Lung (tissue), 12 donors: ENCODE measurements around the gene POU2AF3. TPM values are rescaled to one million over a fixed set of nuclear protein-coding genes. Genes with fewer than 3 reads are reported as not detected.

Experiments
- ATAC-seq: fragments of 200-7000 bp; cut with Tn5 transposase; one replicate; pipeline ENCODE4 v1.9.1; 2020; ENCODE audit warnings: moderate number of reproducible peaks; ENCODE audit not compliant: insufficient read depth, low FRiP score
- DNase-seq, 3 donors: peaks; one replicate each; pipeline ENCODE4 v3.0.0-alpha.2; 2013 to 2017
- H3K27ac ChIP-seq, 2 donors: one replicate each; pipeline ENCODE4 v1.5.1; 2013; ENCODE audit warnings: mild to moderate bottlenecking in 2 of 2, moderate library complexity in 2 of 2, control low read depth in 1 of 2, inconsistent platforms in 1 of 2, low read depth in 1 of 2, low read length in 1 of 2
- H3K27me3 ChIP-seq, 3 donors: one replicate each; pipeline ENCODE4 v1.5.1; 2013; ENCODE audit warnings: low read length in 2 of 3; ENCODE audit not compliant: control insufficient read depth in 3 of 3, insufficient read depth in 3 of 3
- H3K36me3 ChIP-seq, 4 donors: one replicate each; pipeline ENCODE4 v1.5.1; 2013; ENCODE audit warnings: low read length in 4 of 4, mild to moderate bottlenecking in 1 of 4, moderate library complexity in 1 of 4; ENCODE audit not compliant: control insufficient read depth in 4 of 4, insufficient read depth in 4 of 4
- H3K4me1 ChIP-seq, 5 donors: one replicate each; pipeline ENCODE4 v1.5.1; 2013; ENCODE audit warnings: low read length in 5 of 5, mild to moderate bottlenecking in 2 of 5, moderate library complexity in 1 of 5; ENCODE audit not compliant: control insufficient read depth in 5 of 5, insufficient read depth in 5 of 5
- H3K4me3 ChIP-seq: one replicate; pipeline ENCODE4 v1.5.1; 2013; ENCODE audit warnings: mild to moderate bottlenecking, control low read depth, moderate library complexity
- H3K9ac ChIP-seq, 2 donors: one replicate each; pipeline ENCODE4 v1.5.1; 2013; ENCODE audit warnings: low read length in 2 of 2, control low read depth in 1 of 2; ENCODE audit not compliant: insufficient read depth in 1 of 2
- H3K9me3 ChIP-seq, 4 donors: one replicate each; pipeline ENCODE4 v1.5.1; 2013; ENCODE audit warnings: low read length in 3 of 4, mild to moderate bottlenecking in 1 of 4, moderate library complexity in 1 of 4; ENCODE audit not compliant: control insufficient read depth in 4 of 4, insufficient read depth in 3 of 4
- WGBS, 2 donors: extraction: QIAGEN DNeasy Blood & Tissue Kit; methylation state at CpG; one replicate each; pipeline ENCODE4 v1.1.7; 2013; 5-methylcytosine and 5-hydroxymethylcytosine counted together
- polyA plus RNA-seq, 2 donors: library from polyadenylated mRNA; stranded (reverse); fragments of 200-250 nt; gene quantifications; one replicate each; pipeline ENCODE4 v1.2.1, GENCODE V29; 2013
- total RNA-seq, 2 donors: library from RNA; depleted of rRNA in 1 of 2; stranded (reverse); fragments of >200 nt in 1 of 2; gene quantifications; one replicate each; pipeline ENCODE4 v1.2.1, GENCODE V29; 2014 to 2021
- TF ChIP-seq, protein P1 (sequence below): IDR thresholded peaks from 2 replicates; pipeline ENCODE4 v1.5.1; 2012; ENCODE audit warnings: mild to moderate bottlenecking; ENCODE audit errors: control extremely low read depth, extremely low read depth
- donor health status: control.
- donor health status: control.
- donor health status: Bipolar disorder and iron deficiency.
- donor health status: healthy.
- donor health status: DM: yes; HTN: yes; CAD: no.

The POU2AF3 gene
- total and polyA plus RNA-seq, 4 donors = 1.5 to 5.4 (median 3.1) TPM

DNA sequence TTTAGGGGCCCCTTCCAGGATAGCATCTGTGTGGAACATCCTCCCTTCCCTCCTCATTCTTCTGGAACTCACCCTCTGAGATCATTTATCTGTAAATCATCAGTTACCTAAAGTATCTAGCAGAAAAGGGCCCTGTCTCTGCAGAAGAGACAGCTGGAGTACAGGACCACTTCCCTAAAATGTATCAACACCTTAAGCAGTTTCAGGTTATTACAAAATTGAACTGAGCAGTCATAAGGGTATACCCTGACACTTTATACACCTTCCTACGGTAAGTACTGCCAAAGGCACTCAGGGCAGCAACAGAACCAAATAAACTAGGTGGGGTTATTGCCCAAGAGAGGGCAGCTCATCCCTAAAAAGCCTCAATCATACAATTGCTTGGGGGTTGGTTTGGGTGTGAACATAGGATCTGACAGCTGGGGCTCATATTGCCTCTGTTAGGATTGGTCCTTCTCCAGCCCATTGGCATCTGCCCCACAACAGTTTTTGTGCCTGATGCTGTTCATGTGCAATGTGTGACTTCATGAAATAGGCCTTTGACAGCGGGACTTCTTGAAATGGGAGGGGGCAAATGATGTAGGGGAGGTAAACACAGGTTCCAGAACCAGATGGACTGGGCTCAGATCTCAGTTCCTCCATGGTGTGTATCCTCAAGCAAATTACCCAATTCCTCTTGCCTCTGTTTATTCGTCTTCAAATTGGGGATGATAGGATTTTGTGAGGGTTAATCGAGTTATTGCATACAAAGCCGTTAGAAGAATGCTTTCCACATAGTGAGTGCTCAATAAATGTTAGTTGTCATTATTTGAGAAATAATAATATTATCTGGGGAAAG is 2.9 kb downstream of the POU2AF3 start:
- 69 to 89% methylated on average over 5 of the region's 5 CpGs for WGBS, 2 donors
- TF ChIP-seq, protein P1, sequence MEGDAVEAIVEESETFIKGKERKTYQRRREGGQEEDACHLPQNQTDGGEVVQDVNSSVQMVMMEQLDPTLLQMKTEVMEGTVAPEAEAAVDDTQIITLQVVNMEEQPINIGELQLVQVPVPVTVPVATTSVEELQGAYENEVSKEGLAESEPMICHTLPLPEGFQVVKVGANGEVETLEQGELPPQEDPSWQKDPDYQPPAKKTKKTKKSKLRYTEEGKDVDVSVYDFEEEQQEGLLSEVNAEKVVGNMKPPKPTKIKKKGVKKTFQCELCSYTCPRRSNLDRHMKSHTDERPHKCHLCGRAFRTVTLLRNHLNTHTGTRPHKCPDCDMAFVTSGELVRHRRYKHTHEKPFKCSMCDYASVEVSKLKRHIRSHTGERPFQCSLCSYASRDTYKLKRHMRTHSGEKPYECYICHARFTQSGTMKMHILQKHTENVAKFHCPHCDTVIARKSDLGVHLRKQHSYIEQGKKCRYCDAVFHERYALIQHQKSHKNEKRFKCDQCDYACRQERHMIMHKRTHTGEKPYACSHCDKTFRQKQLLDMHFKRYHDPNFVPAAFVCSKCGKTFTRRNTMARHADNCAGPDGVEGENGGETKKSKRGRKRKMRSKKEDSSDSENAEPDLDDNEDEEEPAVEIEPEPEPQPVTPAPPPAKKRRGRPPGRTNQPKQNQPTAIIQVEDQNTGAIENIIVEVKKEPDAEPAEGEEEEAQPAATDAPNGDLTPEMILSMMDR = no peak
- H3K4me3 ChIP-seq = no peak overlapping the region
- ATAC-seq (no peak), DNase-seq (no peak)
- H3K36me3 ChIP-seq = no peaks in the 10 kb centered on the region
- no peak overlapping the region for H3K9ac ChIP-seq
- peak overlapping the region in 1 of 2 donors; percentile 44 for H3K27ac ChIP-seq
- peaks cover 0 to 40% (median 14%) of the 10 kb centered on the region in 5 donors for H3K4me1 ChIP-seq
- no peaks in the 10 kb centered on the region for H3K9me3 ChIP-seq
- H3K27me3 ChIP-seq = peaks cover 0 to 3% (median 0%) of the 10 kb centered on the region in 3 donors

DNA sequence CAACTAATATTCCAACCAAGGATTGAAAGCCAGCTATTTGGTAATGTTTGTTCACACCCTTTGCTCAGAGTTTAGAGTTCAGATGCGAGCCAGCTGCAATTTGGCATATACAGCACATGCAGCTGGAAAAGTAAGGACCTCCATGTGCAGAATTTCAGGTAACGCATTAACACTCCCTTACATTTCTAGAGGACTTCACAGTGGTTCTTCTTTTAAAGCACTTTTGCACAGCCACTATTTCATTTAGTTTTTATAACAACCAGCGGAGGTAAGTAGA is 3.4 kb downstream of the POU2AF3 start:
- H3K36me3 ChIP-seq = no peaks in the 10 kb centered on the region
- H3K9ac ChIP-seq = no peak overlapping the region
- no peak overlapping the region for H3K27ac ChIP-seq
- DNase-seq (peak in 2 of 3 donors; percentile 60 to 61), ATAC-seq (no peak)
- H3K4me1 ChIP-seq = peaks cover 0 to 40% (median 14%) of the 10 kb centered on the region in 5 donors
- H3K9me3 ChIP-seq = no peaks in the 10 kb centered on the region
- TF ChIP-seq, protein P1 = no peak
- 68 to 82% methylated on average over 3 of the region's 3 CpGs for WGBS, 2 donors
- H3K27me3 ChIP-seq = peaks cover 0 to 3% (median 0%) of the 10 kb centered on the region in 3 donors
- no peak overlapping the region for H3K4me3 ChIP-seq

DNA sequence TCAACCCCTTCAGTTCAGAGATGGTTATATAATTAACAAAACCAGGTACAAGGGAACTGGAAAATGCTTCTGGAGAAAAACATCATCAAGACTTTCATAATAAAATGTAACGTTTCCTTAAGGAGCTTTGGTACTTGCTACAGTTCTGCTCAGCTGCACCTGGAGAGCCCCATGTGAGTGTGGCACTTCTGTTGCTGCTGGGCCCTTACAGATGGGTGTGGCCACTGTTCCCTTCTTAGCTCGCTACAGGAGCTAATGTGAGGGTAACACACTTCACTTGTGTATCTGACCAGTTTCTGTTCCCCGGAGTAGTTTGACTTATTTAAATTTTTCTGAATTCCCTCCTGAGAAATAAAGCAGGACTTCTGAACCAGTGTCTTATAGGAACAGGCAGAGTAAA is 4.0 kb downstream of the POU2AF3 start:
- TF ChIP-seq, protein P1 = no peak
- Histone ChIP-seq H3K9me3 (no peaks in the 10 kb centered on the region), H3K27ac (peak overlapping the region in 1 of 2 donors; percentile 81), H3K27me3 (peaks cover 0 to 3% (median 0%) of the 10 kb centered on the region in 3 donors), H3K9ac (peak overlapping the region in 1 of 2 donors; percentile 61), H3K36me3 (no peaks in the 10 kb centered on the region), H3K4me3 (no peak overlapping the region), H3K4me1 (peaks cover 0 to 40% (median 14%) of the 10 kb centered on the region in 5 donors)
- DNase-seq = peak in 2 of 3 donors; percentile 38 to 68
- ATAC-seq = peak; percentile 23
- WGBS, 2 donors = 57 to 78% methylated on average over 3 of the region's 3 CpGs
